Fibroblast of lung (primary cell): ENCODE data around the gene ZNF532.

Experiments used
- EZH2 ChIP-seq: IDR thresholded peaks from 2 replicates; pipeline ENCODE4 v1.5.1; 2012; ENCODE audit warnings: low read length, control low read depth, mild to moderate bottlenecking; ENCODE audit errors: missing control alignments
- TF ChIP-seq, protein P1 (sequence below), 2 donors: IDR thresholded peaks in 1 of 2; conservative IDR thresholded peaks in 1 of 2; 1 replicate in 1 of 2; 2 replicates in 1 of 2; pipeline ENCODE4 v1.5.1; 2011 to 2012; ENCODE audit warnings: low read length in 2 of 2, control low read depth in 1 of 2, inconsistent platforms in 1 of 2, low read depth in 1 of 2, mild to moderate bottlenecking in 1 of 2

DNA sequence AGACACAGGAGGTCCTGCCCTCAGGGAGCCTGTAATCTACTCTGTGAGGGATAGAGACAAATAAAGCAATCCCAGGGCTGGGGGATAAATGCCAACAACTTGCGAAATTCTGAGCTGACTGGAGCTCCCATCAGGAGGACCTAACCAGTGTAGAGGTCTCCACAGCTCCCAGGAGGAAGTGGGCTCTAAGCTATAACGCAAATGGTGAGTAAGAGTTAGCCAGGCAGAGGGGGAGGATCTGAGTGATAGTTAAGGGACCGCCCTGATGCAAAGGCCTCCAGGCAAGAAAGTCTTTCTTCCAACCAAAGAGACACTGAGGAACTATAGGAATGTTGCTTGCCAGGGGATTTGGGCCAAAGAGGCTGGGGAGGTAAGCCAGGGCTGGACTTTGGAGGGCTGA is 16.0 kb upstream of the ZNF532 start:
- TF ChIP-seq, protein P1, sequence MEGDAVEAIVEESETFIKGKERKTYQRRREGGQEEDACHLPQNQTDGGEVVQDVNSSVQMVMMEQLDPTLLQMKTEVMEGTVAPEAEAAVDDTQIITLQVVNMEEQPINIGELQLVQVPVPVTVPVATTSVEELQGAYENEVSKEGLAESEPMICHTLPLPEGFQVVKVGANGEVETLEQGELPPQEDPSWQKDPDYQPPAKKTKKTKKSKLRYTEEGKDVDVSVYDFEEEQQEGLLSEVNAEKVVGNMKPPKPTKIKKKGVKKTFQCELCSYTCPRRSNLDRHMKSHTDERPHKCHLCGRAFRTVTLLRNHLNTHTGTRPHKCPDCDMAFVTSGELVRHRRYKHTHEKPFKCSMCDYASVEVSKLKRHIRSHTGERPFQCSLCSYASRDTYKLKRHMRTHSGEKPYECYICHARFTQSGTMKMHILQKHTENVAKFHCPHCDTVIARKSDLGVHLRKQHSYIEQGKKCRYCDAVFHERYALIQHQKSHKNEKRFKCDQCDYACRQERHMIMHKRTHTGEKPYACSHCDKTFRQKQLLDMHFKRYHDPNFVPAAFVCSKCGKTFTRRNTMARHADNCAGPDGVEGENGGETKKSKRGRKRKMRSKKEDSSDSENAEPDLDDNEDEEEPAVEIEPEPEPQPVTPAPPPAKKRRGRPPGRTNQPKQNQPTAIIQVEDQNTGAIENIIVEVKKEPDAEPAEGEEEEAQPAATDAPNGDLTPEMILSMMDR (conservative IDR thresholded peaks at IDR 0.05 in 1 of 2, IDR thresholded peaks at IDR 0.05 in 1 of 2; ENCODE audit: low read depth in 1 of 2, low read length in 2 of 2) = no peak
- no peak for TF ChIP-seq EZH2
